ENCODE measurements around the gene KCNJ10. TPM values are rescaled to one million over a fixed set of nuclear protein-coding genes. Genes with fewer than 3 reads are reported as not detected.

The KCNJ10 gene
- total RNA-seq, 1 experiment from 2014 or later: 1.4 TPM

DNA sequence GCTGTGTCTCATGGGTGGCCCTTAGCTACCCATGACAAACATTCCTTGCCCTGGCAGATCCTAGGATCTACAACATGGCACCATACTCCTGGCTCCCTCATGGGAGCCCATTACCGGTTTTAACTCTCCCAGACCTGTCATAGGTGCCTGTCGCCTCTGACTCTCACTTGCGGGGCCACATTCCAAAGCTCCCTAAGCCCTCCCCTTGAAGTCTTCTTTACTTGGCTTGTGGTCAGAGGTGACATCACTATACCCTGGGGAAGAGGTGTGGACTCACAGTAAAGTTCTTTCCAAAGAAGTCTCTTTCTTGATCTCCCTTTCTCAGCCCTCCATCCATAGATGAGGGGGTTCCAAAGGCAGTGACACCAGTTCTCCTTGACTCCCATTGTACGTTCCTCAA lies 110.5 kb downstream of the KCNJ10 start (continued):
- TF ChIP-seq NR3C1 (CRISPR knock-in tag; conservative IDR thresholded peaks at IDR 0.05; ENCODE audit: low read depth): no peak
- TF ChIP-seq, protein P1, sequence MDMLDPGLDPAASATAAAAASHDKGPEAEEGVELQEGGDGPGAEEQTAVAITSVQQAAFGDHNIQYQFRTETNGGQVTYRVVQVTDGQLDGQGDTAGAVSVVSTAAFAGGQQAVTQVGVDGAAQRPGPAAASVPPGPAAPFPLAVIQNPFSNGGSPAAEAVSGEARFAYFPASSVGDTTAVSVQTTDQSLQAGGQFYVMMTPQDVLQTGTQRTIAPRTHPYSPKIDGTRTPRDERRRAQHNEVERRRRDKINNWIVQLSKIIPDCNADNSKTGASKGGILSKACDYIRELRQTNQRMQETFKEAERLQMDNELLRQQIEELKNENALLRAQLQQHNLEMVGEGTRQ (CRISPR knock-in tag; IDR thresholded peaks at IDR 0.05): no peak
- no peak for TF ChIP-seq SMAD3 (CRISPR knock-in tag; IDR thresholded peaks at IDR 0.05; ENCODE audit: borderline replicate concordance)

DNA sequence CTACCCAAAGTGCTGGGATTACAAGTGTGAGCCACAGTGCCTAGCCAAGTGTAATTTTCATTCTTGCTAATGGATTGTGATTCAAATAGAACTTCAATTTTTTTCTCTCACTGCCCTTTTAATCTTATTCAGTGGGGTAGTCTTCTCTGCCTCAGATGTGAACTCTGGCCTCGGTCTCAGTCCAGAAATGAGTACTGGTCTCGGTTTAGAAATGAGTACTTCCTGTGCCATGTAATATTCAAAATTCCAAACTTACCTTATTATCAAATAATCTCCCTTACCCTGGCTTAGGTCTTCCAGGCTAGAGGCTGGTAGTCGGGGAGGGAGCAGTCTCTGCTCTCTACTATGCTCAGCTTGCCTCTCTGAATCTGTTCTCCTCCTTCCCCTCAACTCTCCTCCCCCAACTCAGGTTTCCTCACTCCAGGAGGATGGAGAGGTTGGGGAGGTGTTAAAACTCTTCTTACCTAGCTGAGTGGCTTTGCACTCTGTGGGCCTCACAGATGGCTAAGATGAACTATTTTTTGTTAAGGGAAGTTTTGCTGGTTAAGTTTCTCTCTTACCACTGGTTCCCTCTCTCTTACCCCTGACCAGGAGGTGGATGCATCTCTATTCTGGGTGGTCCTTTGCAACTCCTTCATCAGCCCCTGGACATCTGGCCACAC lies 111.1 kb downstream of the KCNJ10 start:
- Mint-ChIP-seq H3K27me3 (ENCODE audit: low read depth) (peaks cover 4% of the 10 kb centered on the region), H3K4me3 (no peak overlapping the region), H3K27ac (0 out of 2 replicates have a peak overlapping the region, but pooled peaks have one; percentile 13), H3K4me1 (no peaks in the 10 kb centered on the region; the same call in 1 of the 2 replicates), H3K36me3 (no peaks in the 10 kb centered on the region), H3K9me3 (no peaks in the 10 kb centered on the region)
- POLR2A ChIA-PET: no interaction called here
- no peak for TF ChIP-seq SMAD4 (CRISPR knock-in tag; IDR thresholded peaks at IDR 0.05)
- DNase-seq (ENCODE audit: low spot score): no peak
- CTCF ChIA-PET: interaction anchor here (0.7 to 4.3 kb wide), 4 partner anchors 13 to 660 kb away, joined by 3 to 32 read pairs (median 4); partner anchors contain the start of gene IGSF9
- no peak for ATAC-seq

DNA sequence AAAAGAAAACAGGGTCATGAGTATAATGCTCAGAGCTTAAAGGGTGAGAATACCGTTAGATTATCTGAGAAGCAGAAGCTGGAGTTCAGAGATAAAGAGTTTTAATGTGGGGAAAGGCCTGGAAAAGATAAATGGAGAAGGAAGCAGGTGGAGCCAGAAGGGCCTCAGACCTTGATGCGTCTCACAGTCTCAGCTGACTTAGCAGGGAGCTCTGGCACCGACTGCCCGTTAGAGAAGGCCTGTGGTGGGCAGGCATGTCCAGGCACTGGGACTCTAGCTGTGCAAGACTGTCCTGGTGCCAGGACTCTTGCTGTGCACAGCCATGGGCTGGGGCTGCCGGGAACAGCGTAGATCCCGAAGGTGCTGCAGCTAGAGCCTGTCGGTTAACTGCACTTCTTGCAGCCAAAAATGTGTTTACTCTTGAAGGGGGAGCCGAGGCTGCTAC lies 112.1 kb downstream of the KCNJ10 start:
- no peaks in the 10 kb centered on the region for H3K9me3 Mint-ChIP-seq
- ChIA-PET CTCF (interaction anchor here (2.0 to 4.3 kb wide), 3 partner anchors 12 to 159 kb away, joined by 4 to 32 read pairs (median 4); partner anchors contain the start of gene IGSF9), POLR2A (no interaction called here)
- TF ChIP-seq, protein P1 (CRISPR knock-in tag; IDR thresholded peaks at IDR 0.05): no peak
- TF ChIP-seq, protein P2, sequence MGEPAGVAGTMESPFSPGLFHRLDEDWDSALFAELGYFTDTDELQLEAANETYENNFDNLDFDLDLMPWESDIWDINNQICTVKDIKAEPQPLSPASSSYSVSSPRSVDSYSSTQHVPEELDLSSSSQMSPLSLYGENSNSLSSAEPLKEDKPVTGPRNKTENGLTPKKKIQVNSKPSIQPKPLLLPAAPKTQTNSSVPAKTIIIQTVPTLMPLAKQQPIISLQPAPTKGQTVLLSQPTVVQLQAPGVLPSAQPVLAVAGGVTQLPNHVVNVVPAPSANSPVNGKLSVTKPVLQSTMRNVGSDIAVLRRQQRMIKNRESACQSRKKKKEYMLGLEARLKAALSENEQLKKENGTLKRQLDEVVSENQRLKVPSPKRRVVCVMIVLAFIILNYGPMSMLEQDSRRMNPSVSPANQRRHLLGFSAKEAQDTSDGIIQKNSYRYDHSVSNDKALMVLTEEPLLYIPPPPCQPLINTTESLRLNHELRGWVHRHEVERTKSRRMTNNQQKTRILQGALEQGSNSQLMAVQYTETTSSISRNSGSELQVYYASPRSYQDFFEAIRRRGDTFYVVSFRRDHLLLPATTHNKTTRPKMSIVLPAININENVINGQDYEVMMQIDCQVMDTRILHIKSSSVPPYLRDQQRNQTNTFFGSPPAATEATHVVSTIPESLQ (CRISPR knock-in tag; IDR thresholded peaks at IDR 0.05): no peak
- TF ChIP-seq GRHL2 (CRISPR knock-in tag; IDR thresholded peaks at IDR 0.05; ENCODE audit: insufficient replicate concordance, severe bottlenecking) (no peak), CREM (CRISPR knock-in tag; IDR thresholded peaks at IDR 0.05) (no peak), KAT7 (CRISPR knock-in tag; IDR thresholded peaks at IDR 0.05; ENCODE audit: borderline replicate concordance) (no peak), RELA (CRISPR knock-in tag; IDR thresholded peaks at IDR 0.05; ENCODE audit: borderline replicate concordance) (no peak), ZNF281 (CRISPR knock-in tag; IDR thresholded peaks at IDR 0.05) (no peak)
- TF ChIP-seq, protein P3, sequence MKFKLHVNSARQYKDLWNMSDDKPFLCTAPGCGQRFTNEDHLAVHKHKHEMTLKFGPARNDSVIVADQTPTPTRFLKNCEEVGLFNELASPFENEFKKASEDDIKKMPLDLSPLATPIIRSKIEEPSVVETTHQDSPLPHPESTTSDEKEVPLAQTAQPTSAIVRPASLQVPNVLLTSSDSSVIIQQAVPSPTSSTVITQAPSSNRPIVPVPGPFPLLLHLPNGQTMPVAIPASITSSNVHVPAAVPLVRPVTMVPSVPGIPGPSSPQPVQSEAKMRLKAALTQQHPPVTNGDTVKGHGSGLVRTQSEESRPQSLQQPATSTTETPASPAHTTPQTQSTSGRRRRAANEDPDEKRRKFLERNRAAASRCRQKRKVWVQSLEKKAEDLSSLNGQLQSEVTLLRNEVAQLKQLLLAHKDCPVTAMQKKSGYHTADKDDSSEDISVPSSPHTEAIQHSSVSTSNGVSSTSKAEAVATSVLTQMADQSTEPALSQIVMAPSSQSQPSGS (CRISPR knock-in tag; IDR thresholded peaks at IDR 0.05; ENCODE audit: borderline replicate concordance, low read depth): no peak
- no peak for ATAC-seq
- H3K27me3 Mint-ChIP-seq (ENCODE audit: low read depth): peaks cover 4% of the 10 kb centered on the region
- H3K27ac Mint-ChIP-seq: no peak overlapping the region
- DNase-seq (ENCODE audit: low spot score): no peak
- no peak overlapping the region for H3K4me3 Mint-ChIP-seq
- H3K4me1 Mint-ChIP-seq: no peaks in the 10 kb centered on the region; the same call in 1 of the 2 replicates
- H3K36me3 Mint-ChIP-seq: no peaks in the 10 kb centered on the region

Data from WTC11 (cell line).